GM12878 (cell line): ENCODE measurements around the gene ITCH. TPM values are rescaled to one million over a fixed set of nuclear protein-coding genes. Genes with fewer than 3 reads are reported as not detected.

Experiments used
- ATAC-seq: fragments of 200-7000 bp; cut with Tn5 transposase; 3 replicates; pipeline ENCODE4 v1.9.1; 2020; ENCODE audit warnings: mild to moderate bottlenecking, moderate library complexity
- BruUV-seq: library from RNA; stranded (reverse); fragments of 400-500 nt; replicated peaks from 2 replicates; lab custom pipeline; 2021; lab: Mats Ljungman, UMichigan
- CTCF ChIA-PET: fragments of 300-600 bp; sonication (Branson Sonifier 250); formaldehyde crosslinking; extraction: SDS; loops from one replicate; lab custom pipeline; 2021; ENCODE audit warnings: inconsistent platforms; lab: Yijun Ruan, JAX
- POLR2A ChIA-PET: fragments of 350-600 bp; formaldehyde crosslinking; extraction: SDS; loops from one replicate; lab custom pipeline; 2021; ENCODE audit warnings: inconsistent platforms; lab: Charles Lee
- RAD21 ChIA-PET: fragments of 300-600 bp; sonication (Branson Sonifier 250); formaldehyde crosslinking; loops from one replicate; lab custom pipeline; 2023; ENCODE audit warnings: antibody characterized with exemption; ENCODE audit not compliant: unreplicated experiment; lab: Charles Lee
- SMC1A ChIA-PET: fragments of 300-600 bp; sonication (Branson Sonifier 250); formaldehyde crosslinking; loops from one replicate; lab custom pipeline; 2023; ENCODE audit not compliant: unreplicated experiment, uncharacterized antibody; lab: Charles Lee
- DNase-seq: peaks from one replicate; pipeline ENCODE4 v3.0.0-alpha.2; 2011; ENCODE audit warnings: low read depth, low spot score
- FAIRE-seq: peaks from 3 replicates; lab custom pipeline; 2011; peaks lifted over from hg19 to GRCh38; lab: Jason Lieb, UNC
- H2AFZ ChIP-seq: 2 replicates; pipeline ENCODE4 v1.6.0; 2011; ENCODE audit warnings: low read depth, low read length, control low read depth; ENCODE audit not compliant: control insufficient read depth
- H3K27ac ChIP-seq: 2 replicates; pipeline ENCODE4 v1.5.1; 2011; ENCODE audit warnings: control low read depth; ENCODE audit not compliant: control insufficient read depth, insufficient read depth
- H3K27me3 ChIP-seq, 2 experiments: replicated peaks in 1 of 2; 2 replicates each; pipeline versions ENCODE4 v1.6.0 to v1.6.1; 2011; ENCODE audit warnings: low read length in 1 of 2; ENCODE audit not compliant: control insufficient read depth in 2 of 2, insufficient read depth in 2 of 2
- H3K36me3 ChIP-seq, 2 experiments: 2 replicates each; pipeline ENCODE4 v1.5.1; 2011; ENCODE audit warnings: low read length in 1 of 2; ENCODE audit not compliant: control insufficient read depth in 2 of 2, insufficient read depth in 2 of 2
- H3K4me1 ChIP-seq: 2 replicates; pipeline ENCODE4 v1.6.1; 2011; ENCODE audit warnings: mild to moderate bottlenecking, low read length, moderate library complexity, mixed read lengths; ENCODE audit not compliant: control insufficient read depth, insufficient read depth
- H3K4me2 ChIP-seq: 2 replicates; pipeline ENCODE4 v1.6.0; 2011; ENCODE audit warnings: control low read depth; ENCODE audit not compliant: control insufficient read depth, insufficient read depth
- H3K4me3 ChIP-seq: fragments of 200-600 bp; sonication (generic); 2 replicates; pipeline ENCODE4 v1.5.1; 2016
- H3K79me2 ChIP-seq: 2 replicates; pipeline ENCODE4 v1.6.0; 2011; ENCODE audit warnings: low read length; ENCODE audit not compliant: control insufficient read depth, insufficient read depth
- H3K9ac ChIP-seq: 2 replicates; pipeline ENCODE4 v1.8.0; 2011; ENCODE audit warnings: low read length, control low read depth, mixed read lengths; ENCODE audit not compliant: control insufficient read depth, insufficient read depth
- H3K9me3 ChIP-seq: replicated peaks from 3 replicates; pipeline ENCODE4 v1.5.1; 2011; ENCODE audit warnings: mild to moderate bottlenecking, low read length; ENCODE audit not compliant: control insufficient read depth, insufficient read depth
- H4K20me1 ChIP-seq: 2 replicates; pipeline ENCODE4 v1.6.0; 2011; ENCODE audit not compliant: control insufficient read depth, insufficient read depth
- CEBPB ChIP-seq, 2 experiments: fragments of 150-350 bp in 1 of 2; IDR thresholded peaks; 2 replicates each; pipeline ENCODE4 v1.6.1; 2012 to 2014; ENCODE audit warnings: low read depth in 2 of 2, low read length in 2 of 2, borderline replicate concordance in 1 of 2, inconsistent platforms in 1 of 2
- EED ChIP-seq: sonication (generic); IDR thresholded peaks from 2 replicates; pipeline ENCODE4 v1.6.1; 2016; ENCODE audit warnings: antibody characterized with exemption, low read depth
- EP300 ChIP-seq, 2 experiments: fragments of 150-350 bp in 1 of 2; IDR thresholded peaks; 2 replicates each; pipeline ENCODE4 v1.6.1; 2011 to 2012; ENCODE audit warnings: low read depth in 2 of 2, low read length in 2 of 2, borderline replicate concordance in 1 of 2, improper control_type of control experiment in 1 of 2, inconsistent platforms in 1 of 2; ENCODE audit not compliant: control insufficient read depth in 1 of 2
- HDAC2 ChIP-seq: fragments of 200-600 bp; sonication (generic); IDR thresholded peaks from 2 replicates; pipeline ENCODE4 v1.6.1; 2017
- JUNB ChIP-seq: IDR thresholded peaks from 2 replicates; pipeline ENCODE4 v1.6.1; 2016; ENCODE audit warnings: antibody characterized with exemption, mild to moderate bottlenecking
- NFXL1 ChIP-seq: fragments of 450-650 bp; IDR thresholded peaks from 2 replicates; pipeline ENCODE4 v1.6.1; 2017; ENCODE audit warnings: antibody characterized with exemption, mild to moderate bottlenecking, borderline replicate concordance
- POLR2AphosphoS2 ChIP-seq: IDR thresholded peaks from 2 replicates; pipeline ENCODE4 v1.6.1; 2011; ENCODE audit warnings: low read depth, mild to moderate bottlenecking, low read length, improper control_type of control experiment, moderate library complexity
- RAD21 ChIP-seq: IDR thresholded peaks from 2 replicates; pipeline ENCODE4 v1.6.1; 2011; ENCODE audit warnings: mild to moderate bottlenecking, low read depth, low read length, moderate library complexity; ENCODE audit not compliant: insufficient read depth
- SRF ChIP-seq, 2 experiments: IDR thresholded peaks; 2 replicates each; pipeline ENCODE4 v1.6.1; 2011; ENCODE audit warnings: low read depth in 2 of 2, low read length in 2 of 2, mild to moderate bottlenecking in 1 of 2, moderate library complexity in 1 of 2
- WGBS: methylation state at CpG from one replicate; pipeline ENCODE4 v1.1.6; 2016; ENCODE audit warnings: low lambda C conversion rate; ENCODE audit not compliant: insufficient replicate concordance, insufficient coverage; ENCODE audit errors: missing lambda C conversion rate; 5-methylcytosine and 5-hydroxymethylcytosine counted together
- in situ Hi-C: fragments of 300-500 bp; cut with MboI; formaldehyde crosslinking; loops from 9 replicates; pipeline ENCODE4 v1.14.3; 2018; ENCODE audit warnings: mixed read lengths
- intact Hi-C: fragments of 100-400 bp; cut with micrococcal nuclease; formaldehyde crosslinking; loops from one replicate; pipeline ENCODE4 v1.14.2; 2022; ENCODE audit not compliant: unreplicated experiment
- polyA plus RNA-seq, 11 experiments: library from polyadenylated mRNA; depleted of rRNA in 4 of 11; unstranded in 6 of 11; stranded (reverse) in 5 of 11; fragments of >200 nt; fragmentation: Nextera tagmentation in 4 of 11; fragmentation: Illumina TruSeq in 1 of 11; extraction: Ambion mirVana in 4 of 11; extraction: Trizol in 1 of 11; gene quantifications; 1 replicate in 1 of 11; 2 replicates in 10 of 11; pipeline versions ENCODE4 v1.2.1 to v1.2.3, GENCODE V29; 2011 to 2016; ENCODE audit warnings: inconsistent platforms in 2 of 11, missing spikeins in 2 of 11, low read depth in 1 of 11
- total RNA-seq, 4 experiments: library from RNA; depleted of rRNA in 3 of 4; stranded (reverse); fragments of >200 nt in 3 of 4; fragmentation: Illumina TruSeq in 1 of 4; extraction: Trizol in 1 of 4; gene quantifications; 2 replicates each; pipeline versions ENCODE4 v1.2.1 to v1.2.3, GENCODE V29; 2013 to 2021
- TF ChIP-seq, protein P1 (sequence below): fragments of 450-650 bp; formaldehyde crosslinking; IDR thresholded peaks from 2 replicates; pipeline ENCODE4 v1.4.0; 2022; ENCODE audit warnings: mild to moderate bottlenecking, moderate library complexity
- TF ChIP-seq, protein P2 (sequence below): fragments of 450-650 bp; formaldehyde crosslinking; IDR thresholded peaks from 2 replicates; pipeline ENCODE4 v1.5.0; 2022; ENCODE audit warnings: mild to moderate bottlenecking, missing genetic modification characterization
- TF ChIP-seq, protein P3 (sequence below): fragments of 450-650 bp; conservative IDR thresholded peaks from 2 replicates; pipeline ENCODE4 v1.6.1; 2017; ENCODE audit warnings: mild to moderate bottlenecking, moderate library complexity

Gene ITCH
- total and polyA plus RNA-seq, 10 of the 15 experiments (the other 5 are each of a cell fraction or from before 2014, with no cell fraction given): 7.5 to 46.1 (median 21.5) TPM

DNA sequence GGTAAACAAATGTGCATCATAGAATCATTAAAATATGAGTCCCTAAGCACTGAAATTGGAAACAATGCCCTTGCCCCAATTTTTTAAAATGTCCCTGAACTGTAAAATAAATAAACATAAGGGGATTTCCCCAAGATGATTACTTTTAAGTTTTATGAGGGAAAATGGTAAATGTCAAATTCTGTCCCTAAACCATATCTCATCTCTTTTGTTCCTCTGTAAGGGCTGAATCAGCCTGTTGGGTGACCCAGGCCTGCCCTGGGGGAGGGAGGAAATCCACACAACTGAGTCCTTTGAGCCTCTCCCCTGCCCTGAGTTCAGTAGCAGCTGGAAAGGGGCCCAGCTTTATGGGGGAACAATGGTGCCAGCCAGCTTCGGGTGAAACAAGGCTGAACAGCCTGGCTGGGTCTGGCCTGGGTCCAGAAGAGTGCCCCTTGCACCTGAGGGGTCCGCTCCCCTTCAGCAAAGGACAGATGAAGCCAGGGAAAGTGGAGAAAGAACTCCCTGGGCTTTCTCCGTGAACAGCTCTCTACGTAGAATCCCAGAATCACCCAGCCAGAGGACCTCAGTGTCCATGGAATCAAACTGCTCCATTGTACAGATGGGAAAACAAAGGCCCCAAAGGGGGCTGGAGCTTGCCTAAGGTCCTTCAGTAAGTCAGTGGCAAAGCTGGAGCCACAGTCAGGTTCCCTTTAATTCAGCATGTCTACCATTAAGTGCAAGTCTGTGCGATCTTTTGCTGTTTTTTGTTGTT is 28.2 kb upstream of the ITCH start:
- Histone ChIP-seq H3K79me2 (no peaks in the 10 kb centered on the region), H3K9me3 (no peaks in the 10 kb centered on the region), H2AFZ (no peak overlapping the region), H3K27ac (no peak overlapping the region), H3K4me3 (no peak overlapping the region), H3K9ac (no peak overlapping the region), H3K4me2 (no peak overlapping the region), H3K27me3 (no peaks in the 10 kb centered on the region), H3K4me1 (peaks cover 10% of the 10 kb centered on the region), H4K20me1 (no peaks in the 10 kb centered on the region), H3K36me3 (no peaks in the 10 kb centered on the region)
- intact Hi-C loops (loop anchor here (5.0 kb wide), 1 partner anchor 42 kb away; no protein-coding TSS in a partner anchor), in situ Hi-C loops (no loop called here)
- ChIA-PET CTCF (interaction anchor here (1.1 to 7.7 kb wide), 2 partner anchors 21 to 204 kb away, joined by 3 to 54 read pairs; no protein-coding TSS in a partner anchor), RAD21 (interaction anchor here (1.0 to 2.6 kb wide), 2 partner anchors 22 to 31 kb away, joined by 3 to 17 read pairs; no protein-coding TSS in a partner anchor), SMC1A (interaction anchor here (1.0 to 1.7 kb wide), 2 partner anchors 22 to 44 kb away, joined by 3 to 6 read pairs; no protein-coding TSS in a partner anchor), POLR2A (interaction anchor here (0.5 to 0.7 kb wide), 2 partner anchors 32 to 194 kb away, joined by 3 to 5 read pairs; no protein-coding TSS in a partner anchor)
- ATAC-seq (no peak), DNase-seq (no peak), FAIRE-seq (no peak)
- TF ChIP-seq EP300 (IDR thresholded peaks at IDR 0.05; ENCODE audit: borderline replicate concordance in 1 of 2, control insufficient read depth in 1 of 2, low read depth in 2 of 2, low read length in 2 of 2): no peak
- no peak for TF ChIP-seq JUNB
- TF ChIP-seq, protein P1, sequence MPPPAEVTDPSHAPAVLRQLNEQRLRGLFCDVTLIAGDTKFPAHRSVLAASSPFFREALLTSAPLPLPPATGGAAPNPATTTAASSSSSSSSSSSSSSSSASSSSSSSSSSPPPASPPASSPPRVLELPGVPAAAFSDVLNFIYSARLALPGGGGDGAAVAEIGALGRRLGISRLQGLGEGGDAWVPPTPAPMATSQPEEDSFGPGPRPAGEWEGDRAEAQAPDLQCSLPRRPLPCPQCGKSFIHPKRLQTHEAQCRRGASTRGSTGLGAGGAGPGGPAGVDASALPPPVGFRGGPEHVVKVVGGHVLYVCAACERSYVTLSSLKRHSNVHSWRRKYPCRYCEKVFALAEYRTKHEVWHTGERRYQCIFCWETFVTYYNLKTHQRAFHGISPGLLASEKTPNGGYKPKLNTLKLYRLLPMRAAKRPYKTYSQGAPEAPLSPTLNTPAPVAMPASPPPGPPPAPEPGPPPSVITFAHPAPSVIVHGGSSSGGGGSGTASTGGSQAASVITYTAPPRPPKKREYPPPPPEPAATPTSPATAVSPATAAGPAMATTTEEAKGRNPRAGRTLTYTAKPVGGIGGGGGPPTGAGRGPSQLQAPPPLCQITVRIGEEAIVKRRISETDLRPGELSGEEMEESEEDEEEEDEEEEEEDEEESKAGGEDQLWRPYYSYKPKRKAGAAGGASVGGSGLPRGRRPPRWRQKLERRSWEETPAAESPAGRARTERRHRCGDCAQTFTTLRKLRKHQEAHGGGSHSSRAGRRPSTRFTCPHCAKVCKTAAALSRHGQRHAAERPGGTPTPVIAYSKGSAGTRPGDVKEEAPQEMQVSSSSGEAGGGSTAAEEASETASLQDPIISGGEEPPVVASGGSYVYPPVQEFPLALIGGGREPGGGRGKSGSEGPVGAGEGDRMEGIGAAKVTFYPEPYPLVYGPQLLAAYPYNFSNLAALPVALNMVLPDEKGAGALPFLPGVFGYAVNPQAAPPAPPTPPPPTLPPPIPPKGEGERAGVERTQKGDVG (CRISPR knock-in tag): no peak
- TF ChIP-seq CEBPB (IDR thresholded peaks at IDR 0.05; ENCODE audit: borderline replicate concordance in 1 of 2, low read depth in 2 of 2, low read length in 2 of 2): no peak
- TF ChIP-seq RAD21: no peak
- no peak for TF ChIP-seq POLR2AphosphoS2
- TF ChIP-seq, protein P2, sequence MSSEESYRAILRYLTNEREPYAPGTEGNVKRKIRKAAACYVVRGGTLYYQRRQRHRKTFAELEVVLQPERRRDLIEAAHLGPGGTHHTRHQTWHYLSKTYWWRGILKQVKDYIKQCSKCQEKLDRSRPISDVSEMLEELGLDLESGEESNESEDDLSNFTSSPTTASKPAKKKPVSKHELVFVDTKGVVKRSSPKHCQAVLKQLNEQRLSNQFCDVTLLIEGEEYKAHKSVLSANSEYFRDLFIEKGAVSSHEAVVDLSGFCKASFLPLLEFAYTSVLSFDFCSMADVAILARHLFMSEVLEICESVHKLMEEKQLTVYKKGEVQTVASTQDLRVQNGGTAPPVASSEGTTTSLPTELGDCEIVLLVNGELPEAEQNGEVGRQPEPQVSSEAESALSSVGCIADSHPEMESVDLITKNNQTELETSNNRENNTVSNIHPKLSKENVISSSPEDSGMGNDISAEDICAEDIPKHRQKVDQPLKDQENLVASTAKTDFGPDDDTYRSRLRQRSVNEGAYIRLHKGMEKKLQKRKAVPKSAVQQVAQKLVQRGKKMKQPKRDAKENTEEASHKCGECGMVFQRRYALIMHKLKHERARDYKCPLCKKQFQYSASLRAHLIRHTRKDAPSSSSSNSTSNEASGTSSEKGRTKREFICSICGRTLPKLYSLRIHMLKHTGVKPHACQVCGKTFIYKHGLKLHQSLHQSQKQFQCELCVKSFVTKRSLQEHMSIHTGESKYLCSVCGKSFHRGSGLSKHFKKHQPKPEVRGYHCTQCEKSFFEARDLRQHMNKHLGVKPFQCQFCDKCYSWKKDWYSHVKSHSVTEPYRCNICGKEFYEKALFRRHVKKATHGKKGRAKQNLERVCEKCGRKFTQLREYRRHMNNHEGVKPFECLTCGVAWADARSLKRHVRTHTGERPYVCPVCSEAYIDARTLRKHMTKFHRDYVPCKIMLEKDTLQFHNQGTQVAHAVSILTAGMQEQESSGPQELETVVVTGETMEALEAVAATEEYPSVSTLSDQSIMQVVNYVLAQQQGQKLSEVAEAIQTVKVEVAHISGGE: no peak
- TF ChIP-seq SRF (IDR thresholded peaks at IDR 0.05; ENCODE audit: low read depth in 2 of 2, low read length in 2 of 2): no peak
- no peak for TF ChIP-seq EED
- no peak for TF ChIP-seq HDAC2
- TF ChIP-seq, protein P3, sequence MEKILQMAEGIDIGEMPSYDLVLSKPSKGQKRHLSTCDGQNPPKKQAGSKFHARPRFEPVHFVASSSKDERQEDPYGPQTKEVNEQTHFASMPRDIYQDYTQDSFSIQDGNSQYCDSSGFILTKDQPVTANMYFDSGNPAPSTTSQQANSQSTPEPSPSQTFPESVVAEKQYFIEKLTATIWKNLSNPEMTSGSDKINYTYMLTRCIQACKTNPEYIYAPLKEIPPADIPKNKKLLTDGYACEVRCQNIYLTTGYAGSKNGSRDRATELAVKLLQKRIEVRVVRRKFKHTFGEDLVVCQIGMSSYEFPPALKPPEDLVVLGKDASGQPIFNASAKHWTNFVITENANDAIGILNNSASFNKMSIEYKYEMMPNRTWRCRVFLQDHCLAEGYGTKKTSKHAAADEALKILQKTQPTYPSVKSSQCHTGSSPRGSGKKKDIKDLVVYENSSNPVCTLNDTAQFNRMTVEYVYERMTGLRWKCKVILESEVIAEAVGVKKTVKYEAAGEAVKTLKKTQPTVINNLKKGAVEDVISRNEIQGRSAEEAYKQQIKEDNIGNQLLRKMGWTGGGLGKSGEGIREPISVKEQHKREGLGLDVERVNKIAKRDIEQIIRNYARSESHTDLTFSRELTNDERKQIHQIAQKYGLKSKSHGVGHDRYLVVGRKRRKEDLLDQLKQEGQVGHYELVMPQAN: no peak
- TF ChIP-seq NFXL1: no peak
- 68% methylated on average over 5 of the region's 5 CpGs for WGBS
- no TSS peak for BruUV-seq
